NAMALWA (cell line): Measurements from ENCODE around the gene DPYSL3.

ENCODE experiments used
- DNase-seq: peaks from one replicate; pipeline ENCODE4 v3.0.0-alpha.2; 2015; ENCODE audit warnings: low spot score

The DPYSL3 gene

GRCh38 chr5:147403651-147404640 is 105.9 kb downstream of the DPYSL3 start:
- no peak for DNase-seq

GRCh38 chr5:147400881-147401280 is 109.0 kb downstream of the DPYSL3 start:
- no peak for DNase-seq

- no peak for DNase-seq
Observed at GRCh38 chr5:147400126-147400809, 109.6 kb downstream of the DPYSL3 start.

- DNase-seq, result no peak
Observed at GRCh38 chr5:147398860-147399259, 111.0 kb downstream of the DPYSL3 start.

- DNase-seq, result peak; percentile 17
Observed at GRCh38 chr5:147397616-147398015, 112.3 kb downstream of the DPYSL3 start.

- DNase-seq, result no peak
Observed at GRCh38 chr5:147396070-147396823, 113.6 kb downstream of the DPYSL3 start.

- DNase-seq, result no peak
Observed at GRCh38 chr5:147393874-147394672, 115.8 kb downstream of the DPYSL3 start.

GRCh38 chr5:147391781-147392180 is 118.1 kb downstream of the DPYSL3 start:
- DNase-seq, result peak; percentile 42

GRCh38 chr5:147390654-147391225 is 119.1 kb downstream of the DPYSL3 start:
- DNase-seq, result no peak

- DNase-seq, result no peak
Observed at GRCh38 chr5:147388184-147389108, 121.4 kb downstream of the DPYSL3 start.

GRCh38 chr5:147387109-147387508 is 122.8 kb downstream of the DPYSL3 start:
- no peak for DNase-seq

- no peak for DNase-seq
Observed at GRCh38 chr5:147384346-147385193, 125.3 kb downstream of the DPYSL3 start.

- DNase-seq, result no peak
Observed at GRCh38 chr5:147382776-147383175, 127.1 kb downstream of the DPYSL3 start.

GRCh38 chr5:147381555-147381954 is 128.3 kb downstream of the DPYSL3 start:
- DNase-seq, result no peak

GRCh38 chr5:147377682-147378081 is 132.2 kb downstream of the DPYSL3 start:
- DNase-seq, result no peak

- no peak for DNase-seq
Observed at GRCh38 chr5:147375151-147375550, 134.7 kb downstream of the DPYSL3 start.

GRCh38 chr5:147373328-147373727 is 136.5 kb downstream of the DPYSL3 start:
- DNase-seq, result no peak

- DNase-seq, result no peak
Observed at GRCh38 chr5:147372191-147372590, 137.7 kb downstream of the DPYSL3 start.

- no peak for DNase-seq
Observed at GRCh38 chr5:147371290-147371689, 138.6 kb downstream of the DPYSL3 start.
